Smooth muscle cell (in vitro differentiated cells): ENCODE results near the gene TBCD. TPM values are rescaled to one million over a fixed set of nuclear protein-coding genes. Genes with fewer than 3 reads are reported as not detected.

Source experiments
- DNase-seq: peaks from one replicate; lab custom pipeline; 2025; ENCODE audit not compliant: unreplicated experiment; lab: John Stamatoyannopoulos, UW
- H2AFZ ChIP-seq: fragments of 200-600 bp; sonication (generic); 2 replicates; pipeline ENCODE4 v1.6.0; 2016; ENCODE audit warnings: antibody characterized with exemption, low read depth, mild to moderate bottlenecking
- H3F3A ChIP-seq: fragments of 200-600 bp; sonication (generic); 2 replicates; pipeline ENCODE4 v1.6.0; 2017; ENCODE audit warnings: antibody characterized with exemption, low read depth
- H3K27ac ChIP-seq: fragments of 200-600 bp; sonication (generic); 2 replicates; pipeline ENCODE4 v1.5.1; 2016; ENCODE audit warnings: low read depth, mild to moderate bottlenecking
- H3K27me3 ChIP-seq: fragments of 200-600 bp; sonication (generic); 2 replicates; pipeline ENCODE4 v1.6.1; 2016; ENCODE audit warnings: low read depth, mild to moderate bottlenecking
- H3K36me3 ChIP-seq: fragments of 200-600 bp; sonication (generic); 2 replicates; pipeline ENCODE4 v1.5.1; 2016; ENCODE audit warnings: low read depth
- H3K4me1 ChIP-seq: fragments of 200-600 bp; sonication (generic); 2 replicates; pipeline ENCODE4 v1.5.1; 2016; ENCODE audit warnings: low read depth
- H3K4me2 ChIP-seq: fragments of 200-600 bp; sonication (generic); 2 replicates; pipeline ENCODE4 v1.6.0; 2016; ENCODE audit warnings: mild to moderate bottlenecking
- H3K4me3 ChIP-seq: fragments of 200-600 bp; sonication (generic); 2 replicates; pipeline ENCODE4 v1.5.1; 2016; ENCODE audit warnings: mild to moderate bottlenecking
- H3K79me2 ChIP-seq: fragments of 200-600 bp; sonication (generic); 2 replicates; pipeline ENCODE4 v1.6.0; 2016; ENCODE audit warnings: low read depth, mild to moderate bottlenecking
- H3K9ac ChIP-seq: fragments of 200-600 bp; sonication (generic); 2 replicates; pipeline ENCODE4 v1.6.0; 2016; ENCODE audit warnings: low read depth
- H3K9me3 ChIP-seq: fragments of 200-600 bp; sonication (generic); replicated peaks from 2 replicates; pipeline ENCODE4 v1.5.1; 2016; ENCODE audit warnings: low read depth
- H4K20me1 ChIP-seq: fragments of 200-600 bp; sonication (generic); 2 replicates; pipeline ENCODE4 v1.6.0; 2016; ENCODE audit warnings: low read depth
- CTCF ChIP-seq: fragments of 200-600 bp; sonication (generic); IDR thresholded peaks from 2 replicates; pipeline ENCODE4 v1.5.1; 2017; ENCODE audit warnings: borderline replicate concordance, mild to moderate bottlenecking, antibody characterized with exemption; ENCODE audit not compliant: insufficient read depth, poor library complexity, severe bottlenecking
- WGBS: methylation state at CpG from one replicate; pipeline ENCODE4 v1.1.7; 2016; ENCODE audit warnings: low lambda C conversion rate; 5-methylcytosine and 5-hydroxymethylcytosine counted together
- polyA plus RNA-seq: library from polyadenylated mRNA; unstranded; fragments of >200 nt; fragmentation: Nextera tagmentation; extraction: Ambion mirVana; gene quantifications from 2 replicates; pipeline ENCODE4 v1.2.1, GENCODE V29; 2016
- total RNA-seq: library from RNA; depleted of rRNA; stranded (reverse); fragments of >200 nt; gene quantifications from 2 replicates; pipeline ENCODE4 v1.2.3, GENCODE V29; 2014

Gene TBCD
- total and polyA plus RNA-seq, 2 experiments from 2014 or later: 29.1 to 38.8 TPM

- 97% methylated on average over 8 of the region's 8 CpGs for WGBS
- TF ChIP-seq CTCF: no peak
- no peak overlapping the region for H3K9ac ChIP-seq
- no peaks in the 10 kb centered on the region for H3K27me3 ChIP-seq
- H3F3A ChIP-seq: no peaks in the 10 kb centered on the region
- DNase-seq: no peak
- H3K4me3 ChIP-seq: no peak overlapping the region
- no peaks in the 10 kb centered on the region for H3K9me3 ChIP-seq
- no peaks in the 10 kb centered on the region for H3K36me3 ChIP-seq
- H2AFZ ChIP-seq: no peak overlapping the region
- H3K4me1 ChIP-seq: no peaks in the 10 kb centered on the region
- no peaks in the 10 kb centered on the region for H3K79me2 ChIP-seq
- H3K4me2 ChIP-seq: no peak overlapping the region
- H4K20me1 ChIP-seq: peaks cover 6% of the 10 kb centered on the region
- H3K27ac ChIP-seq: no peak overlapping the region
Measured at GRCh38 chr17:82808006-82808405, 56.1 kb downstream of the TBCD start.

- H3K27ac ChIP-seq: no peak overlapping the region
- no peaks in the 10 kb centered on the region for H3K36me3 ChIP-seq
- no peaks in the 10 kb centered on the region for H3K27me3 ChIP-seq
- H3K9ac ChIP-seq: no peak overlapping the region
- no peaks in the 10 kb centered on the region for H3F3A ChIP-seq
- WGBS: 96% methylated on average over 34 of the region's 35 CpGs
- no peaks in the 10 kb centered on the region for H3K79me2 ChIP-seq
- H3K4me1 ChIP-seq: no peaks in the 10 kb centered on the region
- no peaks in the 10 kb centered on the region for H4K20me1 ChIP-seq
- DNase-seq: no peak
- no peak overlapping the region for H2AFZ ChIP-seq
- TF ChIP-seq CTCF: no peak
- H3K4me2 ChIP-seq: no peak overlapping the region
- H3K9me3 ChIP-seq: no peaks in the 10 kb centered on the region
- H3K4me3 ChIP-seq: no peak overlapping the region
Measured at GRCh38 chr17:82808921-82809905, 57.3 kb downstream of the TBCD start.

GRCh38 chr17:82810644-82811430, 59.0 kb downstream of the TBCD start:
- no peaks in the 10 kb centered on the region for H3K36me3 ChIP-seq
- no peak overlapping the region for H3K4me3 ChIP-seq
- H3F3A ChIP-seq: no peaks in the 10 kb centered on the region
- DNase-seq: no peak
- no peak overlapping the region for H3K4me2 ChIP-seq
- no peak overlapping the region for H2AFZ ChIP-seq
- no peaks in the 10 kb centered on the region for H4K20me1 ChIP-seq
- H3K27ac ChIP-seq: no peak overlapping the region
- no peaks in the 10 kb centered on the region for H3K4me1 ChIP-seq
- no peak for TF ChIP-seq CTCF
- WGBS: 85% methylated on average over 20 of the region's 22 CpGs
- no peaks in the 10 kb centered on the region for H3K79me2 ChIP-seq
- H3K9me3 ChIP-seq: no peaks in the 10 kb centered on the region
- H3K27me3 ChIP-seq: no peaks in the 10 kb centered on the region
- H3K9ac ChIP-seq: no peak overlapping the region
